Kasumi-1 (cell line): ENCODE data around the gene PHF2.
"Not testable (repeated sequence)": the region's sequence is repeated elsewhere in the genome, so short reads cannot be mapped to it uniquely, and the experiment has no call there.

Source experiments
- DNase-seq, 2 experiments: peaks; one replicate each; lab custom pipeline; 2025; lab: John Stamatoyannopoulos, UW

PHF2 gene

DNA sequence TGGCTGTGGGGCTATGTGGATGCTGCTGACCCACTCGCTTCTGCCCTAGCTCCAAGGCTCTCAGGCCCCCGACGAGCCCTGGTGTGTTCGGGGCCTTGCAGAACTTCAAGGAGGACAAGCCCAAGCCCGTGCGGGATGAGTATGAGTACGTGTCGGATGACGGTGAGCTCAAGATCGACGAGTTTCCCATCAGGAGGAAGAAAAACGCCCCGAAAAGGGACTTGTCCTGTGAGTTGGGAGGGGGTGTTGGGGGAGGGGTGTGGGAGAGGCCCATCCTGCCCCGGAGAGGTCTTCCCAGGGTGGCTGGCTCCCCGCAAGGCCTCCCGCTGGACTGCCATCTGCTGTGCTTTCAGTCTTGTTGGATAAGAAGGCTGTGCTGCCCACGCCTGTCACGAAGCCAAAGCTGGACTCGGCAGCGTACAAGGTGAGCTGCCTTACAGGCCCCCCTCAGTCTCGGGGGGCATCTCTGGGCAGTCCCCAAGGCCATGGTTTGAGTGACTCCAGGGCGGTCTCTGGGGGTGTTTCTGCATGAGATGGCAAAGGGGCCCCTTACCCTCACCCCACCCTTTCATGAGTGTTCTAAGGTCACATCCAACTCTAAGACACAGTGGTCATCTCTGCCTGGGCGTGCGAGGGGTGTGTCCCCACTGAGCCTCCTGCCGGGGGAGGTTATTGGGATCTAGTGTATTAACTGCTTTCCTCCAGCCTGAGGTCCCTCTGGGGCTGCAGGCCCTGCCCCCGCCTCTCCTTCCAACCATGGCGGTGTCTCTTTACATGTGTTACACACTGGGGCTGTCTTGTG is 89.5 kb downstream of the PHF2 start:
- DNase-seq: no peak

DNA sequence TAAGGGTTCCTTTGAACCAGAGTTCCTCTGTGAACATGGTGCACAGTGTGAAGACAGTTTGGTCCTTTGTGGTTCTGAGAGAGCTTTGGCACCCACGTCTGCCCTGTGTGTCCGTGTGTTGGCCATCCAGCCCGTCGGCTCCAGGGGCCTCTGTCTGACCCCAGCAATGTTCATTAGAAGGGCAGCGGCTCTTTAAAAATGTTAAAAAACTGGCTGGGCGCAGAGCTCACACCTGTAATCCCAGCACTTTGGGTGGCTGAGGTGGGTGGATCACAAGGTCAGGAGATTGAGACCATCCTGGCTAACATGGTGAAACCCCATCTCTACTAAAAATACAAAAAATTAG is 90.0 kb downstream of the PHF2 start:
- DNase-seq: not testable (repeated sequence)

DNA sequence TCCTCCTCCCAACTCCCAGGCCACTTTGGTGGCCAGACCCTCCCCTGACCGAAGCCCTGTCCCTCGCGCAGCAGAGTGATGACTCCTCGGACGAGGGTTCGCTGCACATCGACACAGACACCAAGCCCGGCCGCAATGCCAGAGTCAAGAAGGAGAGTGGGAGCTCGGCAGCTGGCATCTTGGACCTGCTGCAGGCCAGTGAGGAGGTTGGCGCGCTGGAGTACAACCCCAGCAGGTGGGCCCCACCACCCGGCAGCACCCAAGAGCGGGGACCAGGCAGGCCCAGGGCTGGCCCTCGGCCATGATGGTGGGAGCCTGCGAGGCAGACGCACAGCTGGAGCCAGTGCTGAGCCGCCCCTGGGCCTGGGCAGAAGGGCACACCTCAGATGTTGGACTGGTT is 90.6 kb downstream of the PHF2 start:
- DNase-seq: no peak

DNA sequence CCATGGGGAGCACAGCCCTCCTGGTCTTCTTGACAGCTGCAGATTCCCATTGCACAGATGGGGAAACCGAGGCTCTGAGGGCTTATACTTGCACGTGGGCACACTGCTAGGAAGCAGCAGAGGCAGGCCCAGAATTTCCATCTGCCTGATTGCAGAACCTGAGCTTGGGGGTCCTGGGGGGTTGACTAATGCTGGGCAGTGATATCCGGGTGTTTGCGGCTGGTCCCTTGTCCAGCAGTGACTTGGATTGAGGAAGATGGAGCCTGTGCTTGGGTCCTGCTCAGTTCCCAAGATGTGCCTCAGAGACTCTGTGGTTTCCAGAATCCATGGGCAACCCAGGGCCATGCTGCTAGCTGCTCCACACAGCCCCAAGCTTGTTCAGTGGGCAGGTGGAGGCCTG is 91.2 kb downstream of the PHF2 start:
- DNase-seq: no peak

DNA sequence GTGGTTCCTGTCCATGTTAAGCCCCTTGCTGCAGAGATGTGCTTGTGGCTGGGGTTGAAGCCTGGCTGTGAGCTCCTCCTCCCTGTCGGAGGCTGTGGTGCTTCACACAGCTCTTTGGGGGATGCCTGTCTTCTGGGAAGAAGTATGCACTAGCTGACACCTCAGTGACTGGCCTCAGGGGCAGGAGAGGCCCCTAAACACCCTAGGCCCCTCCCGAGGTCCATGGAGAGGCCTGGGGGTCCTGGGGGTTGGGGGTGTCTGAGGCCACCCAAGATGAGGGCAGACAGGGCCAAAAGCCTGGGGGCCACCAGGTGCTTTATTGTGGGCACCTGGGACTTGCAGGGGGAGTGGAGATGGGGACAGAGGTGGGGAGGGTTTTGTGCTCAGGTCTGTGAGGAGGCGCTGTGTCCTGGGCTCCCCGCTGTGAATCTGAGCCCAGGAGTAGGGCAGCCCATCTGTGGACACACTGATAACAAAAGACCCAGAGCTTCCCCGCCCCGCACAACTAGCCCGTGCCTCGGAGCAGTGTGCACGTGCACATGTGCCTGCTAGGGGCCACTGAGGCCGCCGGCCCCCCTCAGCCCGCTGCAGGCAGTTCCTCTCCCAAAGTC is 92.0 kb downstream of the PHF2 start:
- DNase-seq: no peak

DNA sequence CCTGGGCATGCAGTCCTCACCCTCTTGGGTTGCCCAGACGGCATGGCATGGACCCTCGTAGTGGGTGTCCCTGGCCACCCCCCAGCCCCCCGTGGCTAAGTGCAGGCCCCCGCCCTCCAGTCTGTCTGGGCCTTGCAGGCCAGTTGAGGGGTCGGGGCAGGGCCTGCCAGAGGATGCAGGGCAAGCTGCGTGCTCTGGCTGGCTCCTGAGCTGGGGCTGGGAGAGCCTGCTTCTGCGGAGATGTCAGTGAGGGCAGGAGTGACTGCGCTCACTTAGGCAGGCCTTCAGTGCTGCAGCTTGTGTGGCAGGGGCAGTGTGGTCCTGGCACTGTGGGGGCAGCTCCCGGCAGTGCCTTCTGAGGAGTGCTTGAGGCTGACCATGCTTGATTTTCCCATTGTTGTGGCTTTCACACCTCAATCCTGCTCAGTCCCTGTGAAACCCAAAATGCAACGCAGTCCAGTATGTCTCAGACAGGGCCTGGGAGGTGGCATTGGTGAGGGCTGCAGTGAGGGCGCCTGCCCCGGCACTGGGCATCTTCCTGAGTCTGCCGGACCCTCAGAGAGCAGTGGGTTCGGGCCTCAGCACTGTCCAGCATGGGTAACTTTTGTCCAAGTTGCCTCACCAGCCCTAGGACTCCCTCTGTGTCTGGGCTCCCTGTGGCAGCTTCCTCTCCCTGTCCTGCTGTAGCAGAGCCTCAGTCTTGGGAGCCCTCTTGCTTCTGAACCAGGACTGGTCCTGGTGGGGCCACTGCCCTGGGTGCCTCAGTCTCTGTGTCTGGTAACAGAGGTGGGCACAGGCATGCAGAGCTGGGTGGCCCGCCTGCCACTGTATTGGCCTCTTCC is 93.0 kb downstream of the PHF2 start:
- DNase-seq: no peak

DNA sequence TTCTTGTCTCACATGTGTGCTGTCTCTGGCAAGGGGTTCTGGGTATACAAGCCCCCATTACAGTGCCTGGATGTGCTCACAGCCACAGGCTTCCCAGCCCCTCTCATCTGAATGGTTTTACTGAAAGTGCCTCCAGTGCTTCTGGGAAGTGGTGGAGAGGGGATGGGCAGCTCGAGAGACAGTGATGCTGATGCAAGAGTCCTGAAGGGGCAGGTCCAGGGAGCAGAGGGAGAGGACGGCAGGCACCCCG is 93.5 kb downstream of the PHF2 start:
- DNase-seq: no peak

DNA sequence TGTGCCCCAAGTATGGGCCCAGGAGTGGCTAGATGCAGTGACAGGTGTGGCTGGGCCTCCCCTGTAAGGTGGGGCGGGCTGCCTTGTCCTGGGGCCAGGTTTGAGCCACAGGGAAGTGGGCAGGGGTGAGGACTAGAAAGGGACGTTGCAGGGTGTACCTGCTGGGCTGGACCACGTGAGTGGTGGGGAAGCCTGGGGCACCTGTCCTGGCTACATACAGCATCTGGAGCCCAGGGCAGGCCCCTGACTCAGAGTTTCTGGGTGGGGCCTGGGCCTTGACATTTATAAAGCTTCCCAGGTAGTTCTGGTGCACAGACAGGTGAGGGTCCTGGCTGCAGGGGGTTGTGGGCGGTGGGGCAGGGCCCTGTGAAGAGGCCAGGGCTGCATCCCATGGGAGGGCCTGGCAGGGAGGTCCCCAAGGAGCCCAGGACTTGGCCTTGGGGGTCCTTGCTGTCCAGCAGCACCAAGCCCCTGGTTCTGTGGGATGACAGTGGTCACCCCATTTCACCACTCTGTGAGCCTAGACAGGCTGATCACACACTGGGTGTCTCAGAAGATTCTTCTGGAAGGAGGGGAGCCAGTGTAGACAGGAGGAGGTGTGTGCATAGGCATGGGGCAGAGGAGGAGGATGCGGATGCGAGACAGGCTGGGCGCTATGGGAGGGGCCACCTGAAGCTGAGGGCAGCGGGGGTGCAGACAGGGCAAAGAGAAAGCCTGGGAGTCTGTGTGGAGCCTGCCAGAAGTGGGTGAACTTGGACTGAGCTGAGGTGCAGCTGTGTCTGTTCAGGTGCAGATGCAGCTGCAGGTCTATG is 94.0 kb downstream of the PHF2 start:
- peak; percentile 5 to 53 for DNase-seq

DNA sequence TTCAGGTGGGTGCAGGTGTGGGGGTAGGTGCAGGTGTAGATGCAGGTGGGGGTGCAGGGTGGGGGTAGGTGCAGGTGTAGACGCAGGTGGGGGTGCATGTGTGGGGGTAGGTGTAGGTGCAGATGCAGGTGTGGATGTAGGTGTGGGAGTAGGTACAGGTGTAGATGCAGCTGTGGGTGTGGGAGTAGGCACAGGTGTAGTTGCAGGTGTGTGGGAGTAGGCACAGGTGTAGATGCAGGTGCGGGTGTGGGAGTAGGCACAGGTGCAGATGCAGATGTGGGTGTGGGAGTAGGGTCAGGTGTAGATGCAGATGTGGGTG is 94.6 kb downstream of the PHF2 start:
- no peak for DNase-seq

DNA sequence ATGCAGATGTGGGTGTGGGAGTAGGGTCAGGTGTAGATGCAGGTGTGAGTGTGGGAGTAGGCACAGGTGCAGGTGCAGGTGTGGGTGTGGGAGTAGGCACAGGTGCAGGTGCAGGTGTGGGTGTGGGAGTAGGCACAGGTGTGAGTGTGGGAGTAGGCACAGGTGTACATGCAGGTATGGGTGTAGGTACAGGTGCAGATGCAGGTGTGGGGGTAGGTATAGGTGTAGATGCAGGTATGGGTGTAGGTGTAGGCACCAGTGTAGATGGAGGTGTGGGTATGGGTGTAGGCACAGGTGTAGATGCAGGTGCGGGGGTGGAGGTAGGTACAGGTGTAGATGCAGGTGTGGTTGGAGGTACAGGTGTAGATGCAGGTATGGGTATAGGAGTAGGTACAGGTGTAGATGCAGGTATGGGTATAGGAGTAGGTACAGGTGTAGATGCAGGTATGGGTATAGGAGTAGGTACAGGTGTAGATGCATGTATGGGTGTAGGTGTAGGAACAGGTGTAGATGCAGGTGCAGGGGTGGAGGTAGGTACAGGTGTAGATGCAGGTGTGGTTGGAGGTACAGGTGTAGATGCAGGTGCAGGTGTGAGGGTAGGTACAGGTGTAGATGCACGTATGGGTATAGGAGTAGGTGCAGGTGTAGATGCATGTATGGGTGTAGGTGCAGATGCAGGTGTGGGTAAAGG is 96.1 kb downstream of the PHF2 start:
- DNase-seq: not testable (repeated sequence)

DNA sequence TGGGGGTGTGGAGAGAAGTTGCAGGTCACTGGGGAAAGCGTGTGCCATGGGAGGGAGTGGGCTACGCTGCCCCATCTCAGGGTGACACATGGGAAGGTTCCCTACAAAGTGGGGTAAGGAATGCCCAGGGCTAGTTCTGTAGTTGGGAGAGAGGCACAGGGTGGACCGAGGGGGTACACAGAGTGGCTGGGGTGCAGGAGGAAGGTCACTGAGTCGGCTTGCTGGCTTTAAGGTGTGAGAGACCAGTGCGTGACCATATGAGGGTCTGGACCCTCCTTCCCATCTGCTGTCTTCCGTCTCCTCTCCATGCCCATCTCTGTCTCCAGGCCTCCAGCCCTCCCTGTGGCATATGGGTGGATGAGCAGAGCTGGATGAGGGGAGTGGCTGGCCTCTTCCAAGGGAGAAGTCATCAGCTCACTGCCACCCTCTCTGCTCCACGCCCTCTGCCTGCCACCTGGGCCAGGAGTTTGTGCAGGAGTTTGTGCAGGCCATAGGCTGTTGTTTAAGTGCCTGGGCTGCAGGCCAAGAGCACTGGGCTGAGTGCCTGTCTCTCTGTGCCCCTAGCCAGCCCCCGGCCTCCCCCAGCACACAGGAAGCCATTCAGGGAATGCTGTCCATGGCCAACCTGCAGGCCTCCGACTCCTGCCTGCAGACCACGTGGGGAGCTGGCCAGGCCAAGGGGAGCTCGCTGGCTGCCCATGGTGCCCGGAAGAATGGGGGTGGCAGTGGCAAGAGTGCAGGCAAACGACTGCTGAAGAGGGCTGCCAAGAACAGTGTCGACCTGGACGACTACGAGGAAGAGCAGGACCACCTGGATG is 96.8 kb downstream of the PHF2 start:
- DNase-seq: peak in 1 of 2 experiments; percentile 6

DNA sequence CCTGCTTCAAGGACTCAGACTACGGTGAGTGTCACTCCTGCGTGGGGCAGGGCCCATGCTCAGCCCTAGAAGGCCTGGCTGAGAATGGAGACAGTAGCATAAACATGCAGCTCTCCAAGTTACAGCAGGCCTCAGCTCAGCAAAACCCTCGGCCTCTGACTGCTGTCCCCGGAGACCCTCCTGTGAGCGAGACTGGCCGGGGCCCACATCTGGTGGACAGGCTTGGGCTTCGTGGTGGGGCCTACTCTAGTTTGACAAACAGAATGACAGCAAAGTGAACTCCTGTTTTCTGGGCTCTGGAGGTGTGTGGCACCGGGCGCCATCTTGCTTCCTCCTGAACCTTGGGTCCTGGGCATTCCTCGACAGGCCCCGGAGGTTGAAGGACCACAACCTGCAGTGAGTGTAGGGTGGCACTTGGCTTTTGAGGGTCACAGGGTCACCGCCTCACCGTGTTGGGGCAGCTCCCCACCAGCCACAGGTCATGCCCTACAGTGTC is 97.5 kb downstream of the PHF2 start:
- DNase-seq: no peak

DNA sequence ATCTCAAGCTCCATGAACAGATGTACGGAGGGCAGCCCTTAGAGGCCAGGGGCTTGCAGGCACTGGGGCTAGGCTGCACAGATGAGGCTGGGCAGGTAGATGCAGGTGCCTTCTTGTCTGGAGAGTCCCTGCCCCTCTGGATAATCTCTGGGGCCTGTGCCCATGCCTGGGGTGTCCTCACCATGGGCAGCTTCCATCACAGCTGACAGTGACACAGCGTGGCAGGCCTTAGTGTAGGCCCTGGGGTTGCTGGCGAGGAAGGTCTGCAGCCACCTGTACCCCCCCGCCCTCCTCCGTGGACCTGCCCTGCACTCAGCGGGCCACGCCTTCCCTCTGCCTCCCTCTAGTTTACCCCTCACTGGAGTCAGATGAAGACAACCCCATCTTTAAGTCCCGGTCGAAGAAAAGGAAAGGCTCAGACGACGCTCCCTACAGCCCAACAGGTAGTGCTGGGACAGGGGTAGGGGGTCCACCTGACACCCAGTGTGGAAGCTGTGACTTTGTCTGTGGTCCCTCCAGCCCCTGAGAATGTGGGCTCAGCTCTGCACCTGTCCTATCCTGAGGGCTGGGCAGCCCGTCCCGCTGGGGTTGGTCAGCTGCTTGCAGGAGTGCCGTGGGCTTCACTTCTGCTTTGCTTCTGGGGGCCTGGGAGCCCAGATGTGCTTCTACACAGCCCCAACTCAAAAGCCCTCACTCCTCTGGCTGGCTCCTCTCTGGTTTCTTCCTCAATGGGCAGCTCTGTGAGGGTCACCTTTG is 98.4 kb downstream of the PHF2 start:
- DNase-seq: no peak

DNA sequence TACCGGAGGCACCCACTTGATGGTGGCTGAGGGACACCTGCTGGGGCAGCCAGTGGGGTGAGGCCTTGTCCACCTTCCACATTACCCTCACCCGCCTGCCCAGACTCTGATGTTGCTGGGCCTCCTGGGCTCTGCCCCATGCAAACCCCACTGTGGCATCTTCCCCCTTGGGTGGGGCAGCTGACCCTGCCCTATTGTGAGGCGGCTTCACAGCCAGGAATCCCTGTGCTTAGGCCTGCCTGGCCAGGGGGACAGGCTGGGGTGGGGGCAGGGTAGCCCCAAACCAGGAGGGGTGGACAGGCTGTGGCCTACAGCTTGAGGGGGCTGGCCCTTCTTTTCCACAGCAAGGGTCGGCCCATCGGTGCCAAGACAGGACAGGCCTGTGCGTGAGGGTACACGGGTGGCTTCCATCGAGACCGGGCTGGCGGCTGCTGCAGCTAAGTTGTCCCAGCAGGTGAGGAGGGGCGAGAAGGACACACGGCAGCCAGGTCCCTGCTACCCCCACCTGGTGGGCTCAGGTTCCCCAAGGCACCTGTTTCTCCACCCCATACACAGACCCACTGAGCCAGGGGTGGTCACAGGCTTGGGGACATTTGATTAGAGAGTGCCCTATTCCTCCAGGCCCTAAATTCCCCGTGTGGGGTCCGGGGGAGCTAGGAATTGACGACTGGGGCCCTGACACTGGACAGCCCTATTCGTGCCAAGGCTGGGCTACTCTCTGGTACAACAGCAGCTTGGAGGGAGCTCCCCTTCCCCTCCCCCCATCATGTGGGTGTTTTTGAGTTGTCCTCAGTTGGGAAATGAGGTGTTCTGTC is 99.2 kb downstream of the PHF2 start:
- DNase-seq: no peak

DNA sequence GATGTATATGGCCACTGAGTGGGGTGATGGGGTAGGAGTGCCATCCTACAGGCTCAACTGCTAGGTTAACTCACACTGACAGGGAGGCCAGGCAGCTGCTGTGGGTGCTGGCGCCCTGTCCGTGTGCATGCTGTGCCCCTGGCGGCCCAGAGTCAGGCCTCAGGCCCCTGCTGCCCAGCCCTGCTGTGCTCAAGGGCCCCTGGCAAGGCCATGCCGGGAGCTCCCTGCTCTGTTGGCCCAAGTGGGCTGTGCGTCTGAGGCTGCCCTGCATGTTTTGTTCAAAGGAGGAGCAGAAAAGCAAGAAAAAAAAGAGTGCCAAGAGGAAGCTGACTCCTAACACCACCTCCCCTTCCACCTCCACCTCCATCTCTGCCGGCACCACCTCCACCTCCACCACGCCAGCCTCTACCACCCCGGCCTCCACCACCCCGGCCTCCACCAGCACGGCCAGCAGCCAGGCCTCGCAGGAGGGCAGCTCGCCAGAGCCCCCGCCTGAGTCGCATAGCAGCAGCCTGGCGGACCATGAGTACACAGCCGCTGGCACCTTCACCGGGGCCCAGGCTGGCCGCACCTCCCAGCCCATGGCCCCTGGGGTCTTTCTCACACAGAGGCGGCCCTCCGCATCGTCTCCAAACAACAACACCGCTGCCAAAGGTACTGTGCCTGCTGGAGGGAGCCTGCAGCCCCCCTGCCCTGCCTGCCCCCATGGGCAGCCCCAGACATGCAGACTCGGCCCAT is 100.1 kb downstream of the PHF2 start:
- no peak for DNase-seq

DNA sequence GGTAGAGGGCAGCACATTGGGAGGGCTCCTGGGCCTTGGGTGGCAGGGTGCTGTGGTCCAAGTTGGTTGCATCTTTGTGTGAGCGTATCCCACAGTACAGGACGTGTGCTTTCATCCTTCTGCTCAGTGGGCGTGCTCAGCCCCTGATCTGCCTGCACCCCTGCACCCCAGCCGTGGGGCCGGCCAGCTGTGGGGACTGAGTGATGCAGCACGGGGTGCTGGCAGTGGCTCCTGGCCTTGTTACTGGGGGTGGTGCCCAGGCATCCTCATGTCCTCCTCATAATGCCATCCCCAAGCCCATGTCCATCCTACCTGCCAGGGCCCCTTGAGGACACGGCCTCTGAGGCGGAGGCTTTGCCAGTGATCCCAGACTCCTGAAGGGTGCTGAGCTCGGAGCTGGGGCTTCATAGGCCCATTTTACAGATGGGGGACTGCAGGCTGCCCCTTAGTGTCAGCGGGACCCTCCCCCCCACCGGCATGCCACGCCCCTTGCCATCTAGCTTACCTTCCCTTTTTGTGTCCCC is 100.7 kb downstream of the PHF2 start:
- DNase-seq: no peak

DNA sequence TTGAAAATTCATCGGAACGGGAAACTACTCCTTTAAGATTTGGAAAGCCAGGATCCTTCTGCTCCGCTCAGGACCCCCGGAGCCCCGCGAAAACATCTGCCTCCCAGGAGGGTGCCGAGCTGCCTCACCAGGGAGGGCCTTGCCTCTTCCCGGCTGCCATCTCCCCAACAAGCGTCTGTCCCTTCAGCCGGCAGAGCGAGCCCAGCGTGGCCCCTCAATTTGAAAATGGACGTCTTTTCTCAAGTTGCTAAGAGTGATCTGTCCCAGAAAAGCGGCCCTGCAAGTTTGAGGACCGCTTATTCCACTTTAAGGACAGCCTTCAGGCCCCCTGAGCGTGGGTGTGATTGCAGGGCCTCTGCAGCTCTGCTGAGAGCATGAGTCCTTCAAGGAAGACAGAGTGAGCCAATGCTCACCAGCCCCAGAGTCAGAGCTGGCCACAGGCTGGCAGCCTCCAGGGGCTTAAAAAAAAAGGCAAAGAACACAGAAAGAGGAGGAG is 101.3 kb downstream of the PHF2 start:
- DNase-seq: no peak
